Measurements from ENCODE around the gene CYP4F12. TPM values are rescaled to one million over a fixed set of nuclear protein-coding genes. Genes with fewer than 3 reads are reported as not detected.

The CYP4F12 gene
- total and polyA plus RNA-seq, 2 experiments from 2014 or later, result not detected

- TF ChIP-seq ZNF462 (CRISPR knock-in tag; IDR thresholded peaks at IDR 0.05) (no peak), REST (IDR thresholded peaks at IDR 0.05; ENCODE audit: unreplicated experiment) (no peak), EZH2 (IDR thresholded peaks at IDR 0.05; ENCODE audit: low read depth, unreplicated experiment) (no peak), CREB1 (CRISPR knock-in tag; IDR thresholded peaks at IDR 0.05; ENCODE audit: low read depth) (no peak), NANOG (IDR thresholded peaks at IDR 0.05; ENCODE audit: borderline replicate concordance) (no peak)
Measured at GRCh38 chr19:15721268-15721667, 48.4 kb downstream of the CYP4F12 start (continued).

DNA sequence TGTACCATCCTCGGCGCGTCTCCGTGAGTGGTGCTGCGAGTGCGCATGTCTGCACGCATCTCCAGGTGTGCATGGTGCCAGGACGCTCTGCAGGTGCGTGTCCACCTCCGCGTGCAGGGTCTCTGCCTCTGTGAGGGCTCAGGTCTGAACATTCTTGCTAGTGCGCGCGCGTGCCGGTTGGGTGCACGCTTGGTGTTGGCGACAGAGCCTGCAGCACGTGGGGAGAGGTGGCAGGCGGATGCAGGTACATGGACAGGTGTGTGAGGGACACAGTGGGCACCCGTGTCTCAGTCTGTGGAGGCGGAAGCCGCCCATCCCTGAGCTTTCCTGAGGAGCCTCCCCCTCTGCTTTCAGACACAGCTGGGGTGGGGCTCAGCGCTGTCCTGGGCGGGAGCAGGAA lies 50.1 kb downstream of the CYP4F12 start:
- Mint-ChIP-seq H3K36me3 (ENCODE audit: low read depth) (peaks cover 36% of the 10 kb centered on the region), H3K27ac (no peak overlapping the region), H3K27me3 (ENCODE audit: insufficient read depth, low read depth, poor library complexity) (peaks cover 3% of the 10 kb centered on the region), H3K9me3 (peaks cover 98% of the 10 kb centered on the region), H3K4me3 (no peak overlapping the region), H3K4me1 (no peaks in the 10 kb centered on the region)
- Histone ChIP-seq H3F3A (replicated peaks; ENCODE audit: low read depth) (no peaks in the 10 kb centered on the region), H2AFZ (no peak overlapping the region), H3K4me1 (ENCODE audit: insufficient read depth) (no peaks in the 10 kb centered on the region), H3K4me3 (no peak overlapping the region), H4K20me1 (replicated peaks; ENCODE audit: insufficient read depth) (no peaks in the 10 kb centered on the region), H3K9me2 (ENCODE audit: insufficient read depth) (no peaks in the 10 kb centered on the region), H3K27ac (ENCODE audit: low read depth) (no peak overlapping the region), H3K4me2 (no peak overlapping the region), H3K36me3 (ENCODE audit: insufficient read depth) (peaks cover 6% of the 10 kb centered on the region; the same call in 1 of the 2 replicates), H3K79me2 (replicated peaks; ENCODE audit: insufficient read depth) (no peaks in the 10 kb centered on the region), H3K27me3 (ENCODE audit: insufficient read depth) (no peaks in the 10 kb centered on the region)
- no peak for DNase-seq (ENCODE audit: low spot score)
- ATAC-seq, result no peak
- TF ChIP-seq JUNB (IDR thresholded peaks at IDR 0.05; ENCODE audit: unreplicated experiment) (no peak), EZH2phosphoT487 (IDR thresholded peaks at IDR 0.05; ENCODE audit: unreplicated experiment) (no peak)
